ENCODE results near the gene ZBTB7C. TPM values are rescaled to one million over a fixed set of nuclear protein-coding genes. Genes with fewer than 3 reads are reported as not detected.

The ZBTB7C gene
- total and polyA plus RNA-seq, 2 of the 4 experiments (the other 2 are of a cell fraction): not detected

DNA sequence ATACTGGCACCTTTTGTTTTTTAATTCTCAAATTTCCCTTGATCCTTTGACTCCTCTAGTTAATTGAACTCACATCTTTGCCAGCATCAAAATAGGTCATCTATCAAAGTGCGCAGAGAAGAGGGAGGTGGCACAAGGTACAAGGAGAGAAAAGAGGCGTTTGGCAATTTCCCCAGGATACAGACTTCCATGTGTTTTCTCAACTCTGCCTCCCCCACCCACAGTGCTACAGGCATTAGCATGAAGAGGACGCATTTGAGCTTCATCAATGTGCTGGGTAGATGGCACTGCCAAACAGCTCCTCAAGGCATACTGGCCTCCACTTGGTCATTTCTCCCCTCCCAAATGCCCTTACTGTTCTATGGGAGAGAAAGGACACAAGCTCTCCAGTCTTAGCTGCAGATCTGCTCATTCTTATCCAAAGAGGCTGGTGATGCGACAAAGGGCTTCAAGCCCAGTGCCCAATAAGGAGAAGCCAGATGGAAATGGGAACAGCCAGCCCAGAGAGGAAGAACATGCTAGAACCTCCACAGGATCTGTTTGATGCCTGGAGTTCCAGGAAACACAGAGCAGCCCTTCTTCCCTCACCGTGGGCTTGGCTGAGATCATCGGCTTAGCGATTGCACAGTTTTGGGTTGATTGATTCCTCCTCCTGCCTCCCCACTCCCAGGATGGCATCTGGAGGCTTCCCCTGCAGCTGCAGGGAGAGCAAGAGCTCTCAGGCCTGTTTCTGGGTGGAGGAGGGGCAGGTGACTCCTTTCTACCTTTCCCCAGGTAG lies 334.1 kb downstream of the ZBTB7C start:
- no peak overlapping the region for H2AFZ ChIP-seq (replicated peaks; ENCODE audit: low read length, poor library complexity)
- POLR2A ChIA-PET (ENCODE audit: unreplicated experiment): no interaction called here
- no peak overlapping the region for H4K91ac ChIP-seq (ENCODE audit: insufficient read depth, low read depth, low read length)
- H3K4me3 ChIP-seq (ENCODE audit: insufficient read depth, low read depth, low read length): no peak overlapping the region
- no peak for TF ChIP-seq SMC3 (IDR thresholded peaks at IDR 0.05; ENCODE audit: low read depth, low read length)
- no peak for TF ChIP-seq MAZ (IDR thresholded peaks at IDR 0.05; ENCODE audit: borderline replicate concordance, low read depth, low read length)
- TF ChIP-seq, protein P1, sequence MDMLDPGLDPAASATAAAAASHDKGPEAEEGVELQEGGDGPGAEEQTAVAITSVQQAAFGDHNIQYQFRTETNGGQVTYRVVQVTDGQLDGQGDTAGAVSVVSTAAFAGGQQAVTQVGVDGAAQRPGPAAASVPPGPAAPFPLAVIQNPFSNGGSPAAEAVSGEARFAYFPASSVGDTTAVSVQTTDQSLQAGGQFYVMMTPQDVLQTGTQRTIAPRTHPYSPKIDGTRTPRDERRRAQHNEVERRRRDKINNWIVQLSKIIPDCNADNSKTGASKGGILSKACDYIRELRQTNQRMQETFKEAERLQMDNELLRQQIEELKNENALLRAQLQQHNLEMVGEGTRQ (IDR thresholded peaks at IDR 0.05; ENCODE audit: low read depth, low read length): no peak
- no peak for TF ChIP-seq RCOR1 (IDR thresholded peaks at IDR 0.05; ENCODE audit: insufficient replicate concordance, low read length)
- no peak for TF ChIP-seq NFE2L2 (IDR thresholded peaks at IDR 0.05; ENCODE audit: low read depth, low read length)
- no peak for TF ChIP-seq RAD21 (IDR thresholded peaks at IDR 0.05; ENCODE audit: low read length)
- TF ChIP-seq CHD1 (IDR thresholded peaks at IDR 0.05; ENCODE audit: low read depth, low read length): no peak
- no peak for TF ChIP-seq MAFK (IDR thresholded peaks at IDR 0.05; ENCODE audit: low read depth, low read length)
- TF ChIP-seq POLR2A (IDR thresholded peaks at IDR 0.05; ENCODE audit: low read depth, low read length): no peak
- no peak for TF ChIP-seq MXI1 (IDR thresholded peaks at IDR 0.05; ENCODE audit: borderline replicate concordance, low read depth, low read length)
- TF ChIP-seq CEBPB (IDR thresholded peaks at IDR 0.05; ENCODE audit: low read depth, low read length): no peak
- no peak for TF ChIP-seq BHLHE40 (IDR thresholded peaks at IDR 0.05; ENCODE audit: low read depth, low read length)
- TF ChIP-seq RFX5 (IDR thresholded peaks at IDR 0.05; ENCODE audit: low read depth, low read length): no peak
- TF ChIP-seq, protein P2, sequence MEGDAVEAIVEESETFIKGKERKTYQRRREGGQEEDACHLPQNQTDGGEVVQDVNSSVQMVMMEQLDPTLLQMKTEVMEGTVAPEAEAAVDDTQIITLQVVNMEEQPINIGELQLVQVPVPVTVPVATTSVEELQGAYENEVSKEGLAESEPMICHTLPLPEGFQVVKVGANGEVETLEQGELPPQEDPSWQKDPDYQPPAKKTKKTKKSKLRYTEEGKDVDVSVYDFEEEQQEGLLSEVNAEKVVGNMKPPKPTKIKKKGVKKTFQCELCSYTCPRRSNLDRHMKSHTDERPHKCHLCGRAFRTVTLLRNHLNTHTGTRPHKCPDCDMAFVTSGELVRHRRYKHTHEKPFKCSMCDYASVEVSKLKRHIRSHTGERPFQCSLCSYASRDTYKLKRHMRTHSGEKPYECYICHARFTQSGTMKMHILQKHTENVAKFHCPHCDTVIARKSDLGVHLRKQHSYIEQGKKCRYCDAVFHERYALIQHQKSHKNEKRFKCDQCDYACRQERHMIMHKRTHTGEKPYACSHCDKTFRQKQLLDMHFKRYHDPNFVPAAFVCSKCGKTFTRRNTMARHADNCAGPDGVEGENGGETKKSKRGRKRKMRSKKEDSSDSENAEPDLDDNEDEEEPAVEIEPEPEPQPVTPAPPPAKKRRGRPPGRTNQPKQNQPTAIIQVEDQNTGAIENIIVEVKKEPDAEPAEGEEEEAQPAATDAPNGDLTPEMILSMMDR (conservative IDR thresholded peaks at IDR 0.05; ENCODE audit: low read depth, low read length): no peak
- TF ChIP-seq, protein P3, sequence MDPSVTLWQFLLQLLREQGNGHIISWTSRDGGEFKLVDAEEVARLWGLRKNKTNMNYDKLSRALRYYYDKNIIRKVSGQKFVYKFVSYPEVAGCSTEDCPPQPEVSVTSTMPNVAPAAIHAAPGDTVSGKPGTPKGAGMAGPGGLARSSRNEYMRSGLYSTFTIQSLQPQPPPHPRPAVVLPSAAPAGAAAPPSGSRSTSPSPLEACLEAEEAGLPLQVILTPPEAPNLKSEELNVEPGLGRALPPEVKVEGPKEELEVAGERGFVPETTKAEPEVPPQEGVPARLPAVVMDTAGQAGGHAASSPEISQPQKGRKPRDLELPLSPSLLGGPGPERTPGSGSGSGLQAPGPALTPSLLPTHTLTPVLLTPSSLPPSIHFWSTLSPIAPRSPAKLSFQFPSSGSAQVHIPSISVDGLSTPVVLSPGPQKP (IDR thresholded peaks at IDR 0.05; ENCODE audit: borderline replicate concordance, low read depth, low read length): no peak
- no peak for TF ChIP-seq FOS (IDR thresholded peaks at IDR 0.05; ENCODE audit: low read depth, low read length)
- in situ Hi-C loops (cut with MboI; ENCODE audit: low sequenced_read_pairs): no loop called here
- H2BK15ac ChIP-seq (ENCODE audit: low read depth, low read length): no peak overlapping the region
- H3K4me1 ChIP-seq (ENCODE audit: control insufficient read depth, insufficient read depth, low read length): no peaks in the 10 kb centered on the region
- no peak overlapping the region for H3K9ac ChIP-seq (ENCODE audit: low read depth, low read length)
- no peaks in the 10 kb centered on the region for H4K20me1 ChIP-seq (ENCODE audit: insufficient read depth, low read length)
- intact Hi-C loops (cut with micrococcal nuclease): loop anchor here (10.0 kb wide), 1 partner anchor 60 kb away; no protein-coding TSS in a partner anchor
- no peak overlapping the region for H4K5ac ChIP-seq (ENCODE audit: low read depth, low read length)
- no peaks in the 10 kb centered on the region for H3K9me3 ChIP-seq (ENCODE audit: control insufficient read depth, insufficient read depth, low read length)
- H3K4me2 ChIP-seq (ENCODE audit: low read depth, low read length): no peak overlapping the region
- H3K4ac ChIP-seq (ENCODE audit: low read depth, low read length): no peak overlapping the region
- dilution Hi-C loops (cut with HindIII; ENCODE audit: low sequenced_read_pairs, unreplicated experiment): no loop called here
- H3K14ac ChIP-seq (replicated peaks; ENCODE audit: low read depth, low read length): no peak overlapping the region
- BruUV-seq (replicated peaks): no TSS peak
- CTCF ChIA-PET: no interaction called here
- H3K9me1 ChIP-seq (ENCODE audit: insufficient read depth, low read length): no peaks in the 10 kb centered on the region
- H2BK120ac ChIP-seq (ENCODE audit: low read depth, low read length): no peak overlapping the region
- no peak overlapping the region for H2BK5ac ChIP-seq (ENCODE audit: low read depth, low read length, poor library complexity, severe bottlenecking)
- no peak overlapping the region for H2AK5ac ChIP-seq (ENCODE audit: low read depth, low read length)
- 70% methylated on average over 1 of the region's 7 CpGs; no CpG with 5 or more reads in 1 of the 2 experiments for WGBS, 2 experiments (ENCODE audit: extremely low coverage in 2 of 2, insufficient read length in 1 of 2)
- ATAC-seq (ENCODE audit: low read depth) (no peak), DNase-seq (no peak)
- H3K36me3 ChIP-seq (ENCODE audit: control insufficient read depth, insufficient read depth, low read length): no peaks in the 10 kb centered on the region
- H3K27ac ChIP-seq (ENCODE audit: insufficient read depth, low read length): no peak overlapping the region
- H2AK9ac ChIP-seq (replicated peaks; ENCODE audit: low read depth, low read length, poor library complexity): no peak overlapping the region
- no peak overlapping the region for H2BK20ac ChIP-seq (ENCODE audit: low read depth, low read length)
- H3K18ac ChIP-seq (ENCODE audit: low read depth, low read length): no peak overlapping the region
- no peak overlapping the region for H3K23ac ChIP-seq (ENCODE audit: low read depth, low read length)
- peaks cover 9% of the 10 kb centered on the region for H3K27me3 ChIP-seq (ENCODE audit: control insufficient read depth, insufficient read depth, low read length)
- H3K79me1 ChIP-seq (ENCODE audit: low read depth in 1 of 2, low read length in 2 of 2): no peaks in the 10 kb centered on the region
- no peak overlapping the region for H3K56ac ChIP-seq (ENCODE audit: extremely low read depth, insufficient read depth, low read length)
- H4K8ac ChIP-seq (ENCODE audit: low read depth in 2 of 2, low read length in 2 of 2): no peak overlapping the region
